Measurements from ENCODE around the gene SNTB2.

GRCh38 chr16:69319826-69320739 is 133.1 kb downstream of the SNTB2 start:
- TF ChIP-seq CTCF (IDR thresholded peaks at IDR 0.05) (no peak), POLR2A (IDR thresholded peaks at IDR 0.05) (no peak)
